Amniotic stem cell (primary cell): Measurements from ENCODE around the gene CFI.
A peak's percentile ranks its signal among the peaks of the same experiment; 100 is the strongest.

Experiments
- DNase-seq: peaks from one replicate; lab custom pipeline; 2025; lab: John Stamatoyannopoulos, UW

Gene CFI

DNA sequence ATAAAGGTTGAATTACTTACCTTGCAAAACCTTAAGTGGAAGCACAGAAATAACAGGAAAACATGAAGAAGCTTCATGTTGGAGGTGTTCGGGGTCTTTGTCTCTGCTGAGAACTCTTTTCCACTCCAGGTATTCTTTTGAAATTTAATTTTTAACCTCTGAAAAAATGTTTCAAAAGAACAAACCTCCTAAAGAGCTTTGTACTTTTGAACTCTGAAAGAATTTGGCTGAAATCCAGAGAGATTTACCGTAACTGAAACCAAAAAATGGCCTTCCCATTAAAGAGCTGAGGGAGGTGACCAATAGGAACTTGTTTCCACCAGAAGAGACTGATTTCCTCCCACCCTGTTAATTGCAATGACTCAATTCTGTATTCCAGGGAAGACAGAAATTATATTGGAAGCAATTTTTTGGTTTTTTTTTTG lies at the start of gene CFI:
TSS of gene CFI (minus strand) at position 105 of the 425 bp plus-strand sequence. CDS start at position 77, 28 bp downstream.
- no peak for DNase-seq

- no peak for DNase-seq
These were observed 48.8 kb upstream of the CFI start for GRCh38 chr4:109850601-109851000.

GRCh38 chr4:109848501-109848900 lies 46.7 kb upstream of the CFI start:
- DNase-seq, result no peak

GRCh38 chr4:109847896-109848442 lies 46.2 kb upstream of the CFI start, which contains the start of gene LRIT3:
Gene LRIT3 (plus strand): TSS chr4:109848107. CDS start chr4:109848202, 95 bp downstream.
- DNase-seq, result no peak

GRCh38 chr4:109846395-109847098 lies 44.7 kb upstream of the CFI start:
- no peak for DNase-seq

- DNase-seq, result no peak
These were observed 35.2 kb upstream of the CFI start for GRCh38 chr4:109836985-109837384.

DNA sequence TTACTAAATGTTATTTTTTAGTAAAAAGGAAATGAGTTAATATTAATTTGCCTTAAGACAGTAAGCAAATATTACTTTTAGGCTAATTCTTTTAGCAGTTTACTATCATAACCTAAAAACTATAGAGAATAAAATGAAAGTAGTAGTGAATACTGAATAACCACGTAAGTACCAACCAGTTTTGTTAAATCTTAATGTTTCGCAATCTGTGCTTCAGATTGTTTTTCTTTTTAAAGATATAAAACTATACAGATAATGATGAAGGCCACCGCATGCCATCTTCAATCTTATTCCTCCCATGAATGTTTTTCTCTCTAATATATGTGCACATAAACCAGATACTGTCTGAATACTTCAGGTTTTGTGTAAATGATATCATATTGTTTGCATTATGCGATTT lies 32.0 kb upstream of the CFI start:
- no peak for DNase-seq

DNA sequence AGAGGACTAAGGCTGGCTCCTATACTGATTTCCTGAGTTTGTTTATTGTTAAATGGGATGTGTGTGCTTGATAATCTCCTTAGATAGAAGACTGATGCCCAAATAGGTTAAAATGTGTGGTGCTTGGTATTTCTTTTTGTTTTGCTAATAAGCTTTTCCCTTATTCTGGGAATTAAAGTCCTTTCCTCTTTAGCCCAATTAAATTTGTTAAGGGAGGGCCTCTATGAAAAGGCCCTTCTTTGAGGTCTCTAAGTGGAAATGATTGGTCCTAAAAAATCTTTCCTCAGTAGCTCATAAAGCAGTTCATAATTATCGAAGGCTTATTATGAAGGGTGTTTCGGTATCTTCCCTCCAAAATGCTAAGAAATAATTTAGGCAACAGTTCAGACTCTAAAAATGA lies 25.9 kb upstream of the CFI start, which contains the start of gene RRH:
TSS of gene RRH (plus strand) at position 301 of the 400 bp plus-strand sequence. CDS start at position 357, 56 bp downstream.
- DNase-seq, result no peak

DNA sequence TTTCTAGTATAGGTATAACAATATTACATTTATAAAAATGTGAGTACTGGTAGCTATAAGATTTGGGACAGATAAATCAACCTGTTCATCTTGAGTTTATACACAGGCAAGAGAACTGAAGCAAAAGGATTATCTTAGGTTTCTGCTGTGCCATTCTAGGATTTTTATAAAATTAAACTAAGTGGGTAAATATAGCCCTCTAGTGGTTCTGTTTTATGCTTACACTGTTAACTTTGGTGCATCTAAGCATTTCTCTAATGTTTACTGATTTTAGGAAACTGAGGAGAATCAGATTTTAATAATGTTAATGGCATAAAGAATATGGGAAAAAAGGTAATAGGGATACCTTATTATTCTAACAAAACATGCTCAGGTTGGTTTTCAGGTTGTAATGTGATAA lies 24.9 kb upstream of the CFI start:
- no peak for DNase-seq

DNA sequence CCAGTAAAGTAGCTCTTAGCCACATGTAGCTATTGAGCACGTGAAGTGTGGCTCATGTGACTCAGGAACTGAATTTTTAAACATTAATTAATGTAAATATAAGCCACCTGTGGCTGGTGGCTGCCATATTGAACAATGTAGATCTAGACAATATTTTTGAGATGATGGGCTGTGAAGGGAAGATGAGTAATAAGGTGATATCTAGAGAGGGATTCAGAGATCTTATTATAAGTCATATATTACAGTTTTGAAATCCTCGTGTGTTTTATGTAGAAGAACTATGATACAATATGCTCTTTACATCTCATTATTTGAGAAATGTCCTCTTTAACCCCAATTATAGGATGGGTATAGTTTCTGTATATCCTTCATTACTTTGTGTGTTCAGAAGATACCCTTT lies 19.4 kb upstream of the CFI start:
- no peak for DNase-seq

DNA sequence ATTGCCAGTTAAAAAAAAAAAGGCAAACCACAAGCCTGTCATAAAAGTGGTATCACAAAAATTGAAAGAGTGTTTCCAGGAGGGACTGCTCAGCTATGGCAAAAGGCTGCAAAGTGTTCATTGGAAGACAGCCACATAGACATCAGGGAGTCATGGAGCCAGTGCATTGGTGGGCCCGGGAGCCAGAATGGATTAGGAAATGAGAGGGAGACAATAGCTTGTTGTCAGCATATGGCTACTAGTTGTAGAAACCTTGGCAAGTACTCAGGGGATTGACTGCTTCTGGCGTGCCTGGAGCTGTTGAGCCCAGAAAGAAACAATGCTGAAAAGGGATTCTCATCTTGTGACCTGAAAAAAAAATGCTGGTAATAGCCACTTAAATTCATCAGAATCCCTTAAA lies 18.8 kb upstream of the CFI start:
- no peak for DNase-seq

GRCh38 chr4:109818268-109818667 lies 16.5 kb upstream of the CFI start:
- no peak for DNase-seq

DNA sequence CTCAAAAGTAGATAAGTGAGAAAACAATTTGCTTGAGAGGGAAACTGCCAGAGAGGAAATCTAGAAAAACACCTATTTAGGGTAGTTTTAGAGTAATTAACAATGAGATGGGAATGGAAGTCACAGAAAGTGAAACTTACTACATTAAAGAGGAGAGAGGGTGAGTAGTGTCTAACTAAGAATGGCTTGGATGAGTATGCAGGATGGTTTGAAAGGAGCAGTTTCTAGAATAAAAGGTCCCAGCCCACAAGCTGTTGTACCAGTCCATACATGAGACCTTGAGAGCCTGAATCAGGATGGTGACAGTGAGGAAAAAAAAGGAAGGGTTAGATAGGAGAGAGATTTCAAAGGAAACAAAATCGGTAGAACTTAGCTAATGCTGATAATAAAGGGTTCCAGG lies 15.1 kb upstream of the CFI start:
- no peak for DNase-seq

- DNase-seq, result no peak
These were observed 14.3 kb upstream of the CFI start for GRCh38 chr4:109816082-109816442.

GRCh38 chr4:109815151-109816081 lies 13.6 kb upstream of the CFI start, which contains the start of gene GAR1:
Gene GAR1 (plus strand): TSS chr4:109815762. CDS start chr4:109816165, 403 bp downstream.
- peak; percentile 80 for DNase-seq

GRCh38 chr4:109811707-109812106 lies 9.9 kb upstream of the CFI start:
- no peak for DNase-seq

DNA sequence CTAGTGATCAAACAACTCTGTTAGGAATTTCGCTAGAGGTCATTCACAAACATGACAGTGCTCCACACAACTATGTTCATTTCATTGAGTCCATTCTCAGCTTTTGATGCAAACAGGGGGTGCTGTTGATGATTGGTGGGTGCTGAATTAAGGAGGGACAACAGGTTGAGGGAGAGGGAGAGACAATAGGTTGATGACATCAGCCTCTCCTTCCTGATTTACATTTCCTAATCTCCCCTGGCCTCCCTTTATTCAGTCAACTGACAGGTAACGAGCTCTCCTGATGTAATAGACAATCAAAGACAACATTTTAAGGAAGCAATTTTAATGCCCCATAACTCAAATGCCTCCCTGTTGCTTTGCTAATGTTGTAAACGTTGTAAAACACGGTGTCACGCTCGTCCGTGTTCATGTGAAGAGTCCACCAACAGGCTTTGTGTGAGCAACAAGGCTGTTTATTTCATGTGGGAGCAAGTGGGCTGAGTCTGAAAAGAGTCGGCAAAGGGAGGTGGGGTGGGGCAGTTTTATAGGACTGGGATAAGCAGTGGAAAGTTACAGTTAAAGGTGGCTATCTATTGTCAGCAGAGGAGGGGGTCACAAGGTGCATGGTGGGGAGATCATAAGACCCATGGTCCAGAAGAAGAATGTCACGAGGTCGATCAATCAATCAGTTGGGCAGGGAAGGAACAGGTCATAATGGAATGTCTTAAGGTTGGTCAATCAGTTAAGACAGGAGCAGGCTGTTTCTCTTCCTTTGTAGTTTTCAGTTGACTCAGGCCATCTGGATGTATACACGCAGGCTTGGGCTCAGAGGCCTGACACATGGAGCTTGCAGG lies 9.0 kb upstream of the CFI start:
- no peak for DNase-seq

DNA sequence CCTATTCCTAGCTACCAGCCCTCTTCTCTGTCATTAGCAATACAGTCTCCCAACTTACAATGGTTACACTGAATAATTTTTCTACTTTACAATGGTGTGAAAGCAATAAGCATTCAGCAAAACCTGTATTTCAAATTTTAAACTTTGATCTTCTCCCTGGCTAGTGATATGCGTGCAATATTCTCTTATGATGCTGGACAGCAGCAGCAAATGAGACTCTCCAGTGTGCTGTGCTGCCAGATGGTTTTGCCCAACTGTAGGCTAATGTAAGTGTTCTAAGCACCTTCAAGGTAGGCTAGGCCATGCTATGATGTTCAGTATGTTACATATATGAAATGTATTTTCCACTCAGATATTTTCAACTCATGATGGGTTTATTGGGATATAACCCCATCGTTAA lies 7.9 kb upstream of the CFI start:
- DNase-seq, result no peak

DNA sequence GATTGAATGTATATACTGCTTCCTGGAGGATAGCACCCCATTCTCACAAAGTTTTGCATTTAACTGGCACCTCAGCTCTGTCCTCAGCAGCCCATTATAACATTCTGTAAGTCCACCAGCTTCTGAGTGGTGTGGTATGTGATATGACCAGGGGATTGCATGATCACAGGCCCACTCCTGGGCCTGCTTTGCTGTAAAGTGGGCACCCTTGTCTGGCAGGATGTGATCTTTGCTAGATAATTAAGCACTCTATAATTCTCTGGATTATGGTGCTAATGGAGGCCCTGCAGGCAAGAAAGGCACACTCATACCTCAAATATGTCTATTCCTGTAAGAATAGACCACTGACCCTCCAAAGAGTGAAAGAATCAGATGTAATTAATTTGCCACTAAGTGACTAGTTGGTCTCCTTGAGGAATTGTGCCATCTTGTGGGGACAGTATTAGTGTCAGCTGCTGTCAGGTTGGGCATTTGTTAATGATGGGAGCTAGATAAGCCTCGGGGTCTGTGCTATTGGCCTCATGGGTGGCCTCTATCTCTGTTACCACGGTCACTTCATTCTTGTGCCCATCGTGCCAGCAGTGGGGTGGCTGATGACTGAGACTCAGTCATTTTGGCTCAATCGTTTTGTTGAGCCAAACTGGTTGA lies 2.2 kb upstream of the CFI start:
- no peak for DNase-seq

GRCh38 chr4:109801099-109801789 lies 555 bp downstream of the CFI start:
- DNase-seq, result no peak

GRCh38 chr4:109798866-109799265 lies 2.9 kb downstream of the CFI start:
- no peak for DNase-seq
